NAMALWA (cell line): ENCODE measurements around the gene MED12L.
A peak's percentile ranks its signal among the peaks of the same experiment; 100 is the strongest.

ENCODE experiments used
- DNase-seq: peaks from one replicate; pipeline ENCODE4 v3.0.0-alpha.2; 2015; ENCODE audit warnings: low spot score

MED12L gene

DNA sequence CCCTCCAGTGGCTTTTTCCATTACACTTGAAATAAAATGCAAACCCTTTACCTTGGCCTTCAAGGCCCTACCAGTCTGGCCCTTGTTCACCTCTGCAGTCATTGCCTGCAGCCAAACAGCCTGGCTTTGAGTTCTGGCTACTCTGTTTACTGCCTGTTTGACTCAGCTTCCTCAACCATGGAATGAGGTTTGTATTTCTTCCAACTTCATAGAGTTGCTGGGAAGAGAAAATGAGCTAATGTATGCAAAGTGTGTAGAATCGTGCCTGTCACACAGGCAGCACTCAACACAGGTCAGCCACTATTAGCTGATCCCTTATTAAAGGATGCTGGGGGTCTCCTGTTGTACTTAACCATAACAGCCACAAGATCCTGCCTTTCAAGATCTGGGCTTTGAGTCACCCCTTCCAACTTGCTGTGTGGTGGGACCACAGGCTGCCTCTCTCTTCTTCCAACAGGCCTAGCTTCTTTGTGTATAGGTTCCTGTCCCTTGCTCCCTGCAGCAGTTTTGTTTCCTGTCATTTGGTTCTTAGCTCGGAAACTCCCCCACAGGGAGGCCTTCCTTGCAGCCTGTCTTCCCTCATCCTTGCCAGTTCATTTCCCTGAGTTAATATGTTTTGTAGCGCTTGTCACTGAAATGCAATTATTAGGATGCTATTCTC, 6.4 kb downstream of the MED12L start:
- no peak for DNase-seq

DNA sequence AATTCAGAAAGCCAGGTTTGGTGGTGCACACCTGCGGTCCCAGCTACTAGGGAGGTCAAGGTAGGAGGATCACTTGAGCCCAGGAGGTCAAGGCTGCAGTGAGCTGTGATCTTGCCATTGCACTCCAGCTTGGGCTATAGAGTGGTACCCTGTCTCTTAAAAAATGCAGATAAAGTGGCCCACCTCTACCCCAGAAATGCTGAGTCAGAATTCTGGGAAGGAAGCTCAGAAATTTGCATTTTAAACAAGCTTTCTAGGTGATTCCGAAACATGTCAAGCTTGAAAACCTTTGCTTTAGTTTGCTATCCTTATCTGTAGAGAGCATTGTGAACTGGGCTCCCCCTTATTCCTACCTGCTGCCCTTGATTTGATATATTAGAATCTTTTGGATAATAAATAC, 7.7 kb downstream of the MED12L start:
- no peak for DNase-seq

DNA sequence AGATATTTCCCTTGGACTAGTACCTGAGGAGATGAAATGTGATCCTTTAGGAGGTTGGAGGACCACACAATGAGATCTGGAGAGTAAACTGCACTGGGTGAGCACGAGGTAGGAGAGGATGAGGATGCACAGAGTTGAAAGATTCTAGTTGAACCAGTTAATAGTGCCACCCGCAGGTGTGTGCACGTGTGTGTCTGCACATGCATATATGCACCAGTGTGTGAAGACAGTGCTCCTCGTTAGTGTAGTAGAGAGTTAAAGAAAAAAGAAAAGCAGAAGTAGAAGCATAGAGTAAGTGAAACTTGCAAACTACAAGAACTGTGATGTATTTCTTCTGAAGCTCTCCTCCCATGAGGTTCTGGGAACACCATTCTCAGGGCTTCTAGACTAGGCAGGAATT, 8.4 kb downstream of the MED12L start:
- DNase-seq = peak; percentile 67

DNA sequence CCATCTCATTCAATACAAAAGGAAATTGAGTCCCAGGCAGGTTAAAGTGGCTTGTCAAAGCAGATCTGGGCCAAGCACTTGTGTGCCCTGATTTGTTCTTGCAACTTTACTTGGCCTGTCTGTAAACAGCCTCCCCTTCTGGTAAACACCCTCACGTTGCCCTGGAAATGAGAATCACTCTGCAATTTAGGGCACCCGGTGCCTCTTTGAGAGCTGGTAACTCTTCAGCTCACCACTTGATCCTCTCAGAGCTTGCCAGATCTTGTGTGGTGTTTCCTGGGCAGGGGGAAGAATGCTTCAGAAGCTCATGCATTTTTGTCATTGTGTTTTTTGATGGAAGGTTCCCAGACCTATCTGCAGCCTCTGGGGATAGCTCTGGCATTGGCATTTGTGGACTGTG, 11.3 kb downstream of the MED12L start:
- DNase-seq = no peak

DNA sequence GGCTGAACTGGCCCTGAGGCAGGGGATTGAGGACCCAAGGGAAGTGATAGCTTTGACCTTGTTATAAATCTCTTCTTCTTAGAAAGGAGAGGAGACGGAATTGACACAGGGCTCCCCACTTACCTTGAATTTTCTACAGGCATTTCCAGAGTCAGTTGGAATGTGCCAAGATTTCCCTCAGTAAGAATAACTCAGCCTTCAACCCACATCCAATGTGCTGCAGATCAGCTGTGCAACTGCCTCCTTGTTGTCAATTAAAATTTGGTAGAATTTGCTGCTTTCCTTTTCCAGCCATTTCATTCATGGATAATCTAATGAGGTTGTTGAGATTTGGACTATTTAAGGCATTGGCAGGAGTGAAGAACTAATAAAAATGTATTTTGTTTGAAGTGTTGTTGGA, 14.6 kb downstream of the MED12L start:
- DNase-seq = no peak

DNA sequence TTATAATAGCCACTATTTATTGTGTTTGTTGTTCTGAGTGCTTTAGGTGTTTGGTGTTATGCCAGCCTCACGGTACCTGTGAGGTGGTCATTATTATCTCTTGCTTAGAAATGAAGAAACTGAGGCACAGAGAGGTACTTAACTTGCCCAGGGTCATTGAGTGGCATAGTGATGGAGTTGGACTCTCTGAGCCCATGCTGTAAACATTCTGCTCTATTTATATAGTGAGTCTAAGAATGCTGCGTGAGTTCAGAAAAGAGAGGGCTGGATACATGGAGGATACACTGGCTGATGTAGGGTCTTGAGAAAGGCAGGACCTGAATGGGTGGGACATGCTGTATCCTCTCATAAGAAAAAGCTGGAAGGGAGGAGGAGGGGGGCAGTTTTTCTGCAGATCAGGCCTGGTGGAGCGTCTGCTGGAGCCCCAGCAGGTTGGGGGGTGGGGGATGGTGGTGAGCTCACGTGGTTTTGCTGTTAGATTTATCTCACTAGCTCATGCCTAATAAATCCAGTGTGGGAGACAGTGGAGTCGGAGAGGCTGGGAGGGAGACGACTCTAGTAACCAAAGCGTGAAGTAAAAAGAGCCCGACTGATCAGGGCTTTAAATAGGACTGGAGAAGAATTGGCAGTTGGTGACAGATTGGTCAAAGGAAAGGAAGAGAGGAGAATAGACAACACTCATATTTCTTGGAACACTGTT, 16.0 kb downstream of the MED12L start:
- no peak for DNase-seq

DNA sequence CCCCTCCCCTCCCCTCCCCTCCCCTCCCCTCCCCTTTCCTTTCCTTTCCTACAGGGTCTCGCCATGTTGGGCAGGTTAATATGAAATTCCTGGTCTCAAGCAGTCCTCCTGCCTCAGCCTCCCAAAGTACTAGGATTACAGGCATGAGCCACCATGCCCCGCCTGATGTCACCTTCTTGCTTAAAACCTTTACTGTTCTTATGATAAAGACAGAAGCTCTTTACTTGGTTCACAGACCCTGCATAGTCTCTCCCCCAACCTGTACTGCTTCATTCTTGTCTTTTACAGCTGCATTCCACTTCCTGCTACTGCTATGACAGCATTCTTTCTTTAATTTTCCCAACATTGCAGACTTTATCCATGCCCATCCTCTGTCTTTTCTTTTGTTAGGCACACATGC, 20.8 kb downstream of the MED12L start:
- DNase-seq = no peak

DNA sequence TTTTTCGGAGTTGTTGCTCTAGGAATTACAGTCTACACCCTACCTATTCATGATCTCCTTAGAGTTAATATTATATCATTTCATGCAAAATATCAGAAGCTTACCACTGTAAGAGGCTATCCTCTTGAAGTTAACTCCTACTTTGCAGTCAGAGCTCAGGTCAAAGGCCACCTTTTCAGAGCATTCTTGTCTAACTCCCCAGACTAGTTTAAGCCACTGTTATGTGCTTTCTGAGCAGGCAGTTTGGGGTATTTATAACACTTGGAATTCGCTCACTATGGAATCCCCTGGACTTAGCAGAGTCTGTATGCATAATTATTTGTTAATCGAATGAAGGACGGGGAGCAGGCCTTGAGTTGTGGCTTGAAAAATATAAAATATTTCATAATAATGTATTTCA, 21.7 kb downstream of the MED12L start:
- no peak for DNase-seq

DNA sequence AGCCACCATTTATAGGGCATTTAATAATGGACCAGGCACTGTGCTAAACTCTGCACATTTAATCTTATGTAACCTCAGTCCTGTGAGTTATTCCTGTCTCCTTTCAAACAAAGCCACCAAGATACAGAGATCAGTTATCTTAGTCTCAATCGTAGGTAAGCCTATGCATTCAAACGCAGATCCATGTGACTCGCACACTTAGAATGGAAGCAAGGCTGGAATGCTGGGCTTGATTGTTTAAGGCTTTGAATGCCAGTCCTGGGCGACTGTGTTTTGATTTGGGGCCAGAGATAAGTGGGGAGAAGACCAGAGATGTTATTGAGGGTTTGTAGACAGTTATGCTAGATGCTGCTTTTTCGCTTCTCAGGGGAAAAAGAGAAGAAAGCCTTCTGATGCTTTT, 22.2 kb downstream of the MED12L start:
- no peak for DNase-seq

DNA sequence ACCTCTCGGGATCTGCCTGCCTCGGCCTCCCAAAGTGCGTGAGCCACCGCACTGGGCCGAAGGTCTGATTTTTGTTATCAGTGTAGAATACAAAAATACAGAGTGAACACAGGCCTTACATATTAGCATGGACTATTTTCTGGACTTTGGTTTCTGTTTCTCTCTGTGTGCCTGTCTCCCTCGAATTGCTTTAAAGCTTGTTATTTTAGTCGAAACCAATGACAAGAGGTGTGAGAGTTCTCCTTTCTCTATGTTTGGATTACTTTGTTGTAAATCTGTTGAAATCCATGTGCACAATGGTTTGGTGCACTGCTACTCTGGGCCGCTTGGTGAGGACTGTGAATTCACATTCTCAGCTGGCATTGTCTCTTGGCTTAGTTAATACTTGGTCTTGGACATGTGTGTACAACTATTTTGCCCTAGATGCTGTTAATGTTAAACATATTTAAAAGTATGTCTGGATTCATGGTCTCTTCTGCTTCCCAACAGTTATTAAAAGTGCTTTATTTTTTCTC, 23.9 kb downstream of the MED12L start:
- DNase-seq = no peak

DNA sequence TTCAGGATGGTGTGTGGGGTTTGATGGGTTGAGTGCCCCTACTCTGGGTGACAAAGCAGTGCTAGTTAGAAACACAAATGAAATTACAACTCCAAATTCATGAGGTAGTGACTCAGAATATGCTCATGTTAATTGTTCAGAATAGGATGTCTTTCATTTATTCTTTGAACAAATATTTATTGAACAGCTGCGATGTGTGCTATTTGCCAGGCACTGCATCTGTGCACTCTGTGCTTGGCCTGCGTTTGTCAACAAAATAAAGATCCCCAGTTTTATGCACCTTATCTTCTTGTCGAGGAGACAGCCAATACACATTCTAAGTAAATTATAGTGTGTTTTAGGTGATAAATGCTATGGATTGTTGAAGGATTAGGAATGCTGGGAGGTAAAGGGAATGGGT, 27.3 kb downstream of the MED12L start:
- DNase-seq = no peak

DNA sequence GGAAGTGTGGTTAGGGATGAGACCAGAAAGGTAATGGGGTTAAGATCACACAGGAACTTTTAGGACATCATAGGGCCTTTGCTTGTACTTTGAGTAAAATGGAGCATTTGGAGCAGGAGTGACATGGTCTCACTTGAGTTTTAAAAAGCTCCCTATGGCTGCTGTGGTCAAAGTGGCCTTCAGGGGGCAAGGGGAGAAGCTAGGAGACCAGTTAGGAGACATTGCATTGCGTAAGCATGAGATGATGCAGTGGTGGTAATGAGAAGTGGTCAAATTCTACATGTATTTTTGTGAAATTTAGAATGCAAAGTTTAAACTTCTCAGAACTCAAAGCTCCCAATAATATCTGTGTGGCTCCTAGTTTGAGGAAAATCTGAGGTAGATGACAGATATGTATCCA, 27.9 kb downstream of the MED12L start:
- no peak for DNase-seq

DNA sequence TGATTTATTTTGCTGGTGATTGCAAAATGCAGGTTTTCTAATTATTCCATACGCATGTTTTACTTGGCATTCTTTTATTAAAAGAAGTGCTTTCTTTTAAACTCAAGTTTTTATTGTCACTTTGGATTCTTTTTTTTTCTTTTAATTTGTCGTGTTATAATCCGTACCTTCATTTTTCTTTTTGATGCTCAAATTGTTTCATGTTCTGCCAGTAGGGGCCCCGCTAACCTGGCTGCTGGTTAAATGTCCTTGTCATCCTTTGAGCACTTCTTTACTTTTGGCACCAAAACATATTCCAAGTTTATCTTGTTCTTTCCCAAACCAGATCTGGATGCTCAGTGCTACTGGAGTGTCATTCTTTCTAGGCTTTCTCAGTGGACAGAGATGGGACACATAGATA, 31.6 kb downstream of the MED12L start:
- DNase-seq = no peak

DNA sequence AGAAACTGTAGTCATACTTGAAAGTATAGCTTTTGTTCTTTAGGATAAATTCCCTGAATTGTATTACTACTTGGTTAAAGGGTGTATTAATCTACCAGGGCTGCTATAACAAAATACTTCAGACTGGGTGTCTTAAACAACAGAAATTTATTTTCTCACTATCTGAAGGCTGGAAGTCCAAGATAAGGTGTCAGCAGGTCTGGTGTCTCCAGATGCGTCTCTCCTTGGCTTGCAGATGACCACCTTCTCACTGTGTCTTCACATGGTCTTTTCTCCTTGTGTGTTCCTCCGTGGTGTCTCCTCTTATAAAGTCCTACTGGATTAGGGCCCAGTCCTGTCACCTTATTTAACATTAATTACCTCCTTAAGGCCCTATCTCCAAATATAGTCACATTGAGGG, 33.7 kb downstream of the MED12L start:
- DNase-seq = no peak

DNA sequence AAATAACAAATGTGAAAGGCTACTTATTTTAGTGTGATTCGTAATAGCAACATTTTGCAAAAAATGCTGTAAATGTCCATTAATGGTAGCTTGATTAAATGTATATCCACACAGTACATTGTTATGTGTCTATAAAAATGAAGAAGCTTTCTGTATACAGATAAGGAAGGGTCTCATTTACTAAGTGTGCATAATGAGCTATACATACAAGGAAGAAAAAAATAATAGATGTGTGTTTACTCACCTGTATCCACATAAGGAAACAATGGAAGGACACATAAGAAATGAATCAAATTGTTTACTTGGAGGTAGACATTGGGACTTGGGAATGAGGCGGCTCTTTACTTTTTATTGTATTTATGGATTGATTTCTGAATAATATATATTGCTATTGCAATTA, 34.9 kb downstream of the MED12L start:
- no peak for DNase-seq

DNA sequence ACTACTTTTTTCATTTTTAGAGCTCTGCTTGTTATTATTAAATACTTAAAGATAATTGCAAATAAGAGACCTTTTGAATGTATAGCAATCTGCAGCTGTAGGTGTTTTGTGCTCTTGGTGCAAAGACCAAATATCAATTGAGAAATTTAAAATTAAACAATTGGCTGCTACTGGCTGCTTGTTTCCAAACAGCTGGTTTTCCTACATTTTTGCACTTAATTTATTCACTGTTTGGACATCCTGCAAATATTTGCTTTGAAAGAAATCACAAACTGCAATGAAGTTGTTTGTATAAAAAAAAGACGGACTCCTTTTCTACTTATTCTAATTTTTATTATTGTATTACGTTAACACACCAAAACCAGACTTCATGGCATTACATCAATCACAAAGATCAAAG, 35.6 kb downstream of the MED12L start:
- no peak for DNase-seq

DNA sequence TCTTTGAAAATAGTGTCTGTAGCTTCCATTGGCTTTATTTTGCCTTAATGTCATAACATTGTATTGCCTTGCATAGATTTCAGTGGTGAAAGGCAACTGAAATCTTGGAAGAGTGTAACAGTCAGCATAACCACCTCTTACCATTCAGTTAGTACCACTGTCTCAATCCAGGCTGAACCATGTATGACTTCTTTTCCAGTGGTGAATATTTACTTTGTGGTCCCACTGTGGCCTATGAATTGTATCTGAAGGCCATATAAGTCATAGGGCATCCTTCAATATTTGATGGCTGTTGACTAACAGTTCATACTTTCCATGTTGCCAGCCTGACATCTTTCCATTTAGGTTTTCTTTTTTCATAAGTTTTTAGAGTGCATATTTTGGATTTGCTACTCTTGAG, 38.4 kb downstream of the MED12L start:
- DNase-seq = no peak

DNA sequence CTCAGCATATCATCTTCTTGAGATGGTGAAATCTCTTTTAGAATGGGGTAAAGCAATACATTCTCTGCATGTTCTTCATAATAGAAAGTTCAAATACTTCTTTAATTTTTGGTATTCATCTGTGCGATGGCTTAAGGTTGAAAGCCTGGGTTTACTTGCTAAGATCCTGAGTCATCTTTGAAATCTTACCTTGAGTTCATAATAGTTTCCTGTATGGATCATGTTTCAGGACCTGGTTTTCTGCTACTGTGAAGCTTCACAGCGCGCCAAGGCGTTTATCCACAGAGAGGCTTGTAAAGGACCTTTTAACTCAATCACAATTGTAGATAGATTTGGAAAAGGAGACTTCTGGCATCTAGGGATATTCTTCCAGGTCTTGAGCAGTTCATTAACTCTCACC, 39.0 kb downstream of the MED12L start:
- no peak for DNase-seq

DNA sequence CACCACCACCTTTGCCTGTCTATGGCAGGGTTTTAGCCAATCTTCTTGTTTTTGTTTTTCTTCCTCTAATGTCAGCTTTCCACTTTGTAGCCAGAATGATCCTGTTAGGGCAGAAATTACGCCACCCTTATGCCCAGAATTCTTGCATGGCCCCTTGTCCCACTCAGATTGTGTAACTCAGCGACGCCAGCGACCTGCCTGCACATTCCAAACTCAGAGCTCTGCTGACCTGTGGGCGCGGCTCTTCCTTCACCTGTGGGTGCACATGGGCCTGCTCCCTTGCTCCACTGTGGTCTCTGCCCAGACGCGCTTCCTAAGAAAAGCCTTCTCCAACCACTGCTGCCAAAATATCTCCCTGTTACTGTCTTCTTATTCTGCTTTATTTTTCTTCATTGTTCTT, 45.0 kb downstream of the MED12L start:
- DNase-seq = no peak

DNA sequence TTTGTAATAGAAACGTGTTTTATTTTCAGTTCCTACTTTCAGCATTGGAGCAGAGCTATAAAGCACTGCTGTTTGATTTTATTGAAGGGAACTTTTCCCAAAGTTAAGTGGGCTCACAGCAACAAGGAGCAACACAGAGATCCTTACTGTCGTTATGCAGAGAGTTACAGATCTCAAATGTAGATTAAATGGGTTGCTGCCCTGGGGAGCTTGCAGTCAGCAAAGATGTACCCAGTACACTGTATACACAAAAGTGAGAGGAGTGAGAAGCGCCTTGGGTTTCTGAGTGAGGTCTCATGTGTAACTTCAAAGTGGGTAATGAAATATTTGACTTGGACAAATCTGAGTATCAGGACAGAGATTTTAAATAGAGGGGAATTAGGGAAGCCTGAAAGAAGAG, 47.7 kb downstream of the MED12L start:
- DNase-seq = no peak

DNA sequence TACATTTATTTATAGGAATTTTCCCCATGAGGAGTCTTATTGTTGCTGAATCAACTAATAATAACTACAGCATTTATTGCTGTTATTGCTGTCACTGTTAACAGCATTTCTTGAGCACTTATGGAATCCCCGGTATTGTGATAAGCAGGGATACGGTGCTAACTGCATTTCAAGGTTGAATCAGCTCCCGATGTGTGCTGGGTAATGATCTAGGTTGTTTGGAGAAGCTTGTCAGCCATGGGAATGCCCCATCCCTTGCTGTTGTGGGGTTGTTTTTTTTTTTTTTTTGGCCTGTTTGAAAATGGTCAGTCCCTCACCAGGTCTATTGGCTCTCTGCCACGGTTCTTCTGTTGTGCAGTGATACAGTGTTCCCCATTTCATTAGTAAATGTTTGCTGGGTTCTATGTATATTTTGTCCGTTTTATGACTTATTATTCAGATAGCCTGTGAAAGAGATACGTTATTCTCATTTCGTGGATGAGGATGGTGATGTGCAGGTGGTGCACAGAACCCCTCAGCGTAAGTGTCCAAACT, 48.5 kb downstream of the MED12L start:
- DNase-seq = no peak

DNA sequence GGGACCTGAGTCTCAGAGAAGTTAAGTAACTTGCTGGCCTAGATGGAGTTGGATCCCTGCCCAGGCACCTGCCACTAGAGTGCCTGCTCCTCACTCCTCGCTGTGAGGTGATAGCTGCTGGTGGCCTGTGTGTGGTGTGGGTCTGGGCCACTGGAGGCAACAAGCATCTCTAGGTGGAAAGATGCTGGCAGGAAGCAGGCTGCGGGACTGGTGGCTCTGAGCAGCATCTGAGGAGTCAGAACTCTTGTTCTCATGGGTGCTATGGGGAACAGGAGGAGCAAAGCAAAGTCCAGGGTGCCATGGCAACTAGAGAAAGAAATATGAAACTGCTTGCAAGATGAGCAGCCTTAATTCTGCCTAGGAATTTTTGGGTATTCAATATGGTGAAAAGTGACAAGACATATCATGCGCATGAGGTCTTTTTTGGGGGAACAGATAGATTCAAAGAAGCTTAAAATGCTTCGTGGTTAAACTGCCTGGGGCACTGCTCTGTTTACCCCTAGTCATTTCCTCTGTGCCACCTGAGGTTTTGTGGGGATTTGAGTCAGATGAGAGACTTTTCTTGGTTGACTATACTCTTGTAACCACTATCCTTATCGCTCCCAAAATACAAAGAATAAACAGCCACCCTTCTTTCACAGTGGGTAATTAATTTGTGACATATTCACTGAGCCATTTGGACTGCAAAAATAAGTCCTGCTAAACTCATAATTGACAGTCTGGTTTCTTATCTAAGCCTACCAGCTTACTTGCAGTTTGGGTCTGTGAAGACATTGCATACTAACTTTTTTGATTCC, 50.3 kb downstream of the MED12L start:
- DNase-seq = no peak

DNA sequence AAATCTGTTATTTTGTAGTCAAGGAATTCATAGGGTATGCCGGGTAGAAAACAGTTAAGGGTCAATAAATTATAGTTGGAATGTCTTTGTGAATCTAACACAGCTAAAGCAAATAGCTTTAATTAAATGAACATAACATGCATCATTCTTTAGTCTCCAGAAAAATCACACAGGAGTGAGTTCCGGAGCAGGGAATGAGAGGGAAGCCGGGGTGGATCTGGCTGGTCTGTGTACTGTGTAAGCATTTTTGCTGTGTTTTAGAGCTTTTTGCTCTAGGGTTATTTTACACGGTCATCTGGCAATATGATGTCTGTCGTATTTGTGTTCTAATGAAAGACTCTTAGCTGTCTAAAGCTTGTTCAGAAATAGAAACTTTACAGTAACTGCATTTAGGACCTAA, 57.5 kb downstream of the MED12L start:
- DNase-seq = no peak
